SK-N-SH (cell line): ENCODE results near the gene PCIF1. TPM values are rescaled to one million over a fixed set of nuclear protein-coding genes. Genes with fewer than 3 reads are reported as not detected.

Source experiments
- CTCF ChIA-PET: fragments of 300-600, 350-600 bp; formaldehyde crosslinking; extraction: SDS; loops from one replicate; lab custom pipeline; 2021; lab: Yijun Ruan, JAX
- POLR2A ChIA-PET: fragments of 350-600 bp; sonication (Branson Sonifier 250); formaldehyde crosslinking; extraction: SDS; loops from one replicate; lab custom pipeline; 2020; ENCODE audit warnings: antibody characterized with exemption, inconsistent platforms; lab: Yijun Ruan, JAX
- DNase-seq: peaks from one replicate; pipeline ENCODE4 v3.0.0; 2012
- H2AFZ ChIP-seq: fragments of 200-600 bp; sonication (generic); 2 replicates; pipeline ENCODE4 v1.8.1; 2016; ENCODE audit warnings: antibody characterized with exemption, mild to moderate bottlenecking, low read depth
- H3F3A ChIP-seq: fragments of 200-600 bp; sonication (generic); replicated peaks from 2 replicates; pipeline ENCODE3; 2016; ENCODE audit warnings: antibody characterized with exemption, mild to moderate bottlenecking; ENCODE audit not compliant: insufficient read depth
- H3K27ac ChIP-seq, 2 experiments: fragments of 200-500 bp in 1 of 2; fragments of 200-600 bp in 1 of 2; sonication (Bioruptor generic) in 1 of 2; sonication (generic), shearing (Covaris generic) in 1 of 2; 2 replicates each; pipeline versions ENCODE4 v1.5.1 to v1.6.1; 2014 to 2016; ENCODE audit warnings: low read depth in 2 of 2, inconsistent platforms in 1 of 2, low read length in 1 of 2, mild to moderate bottlenecking in 1 of 2, mixed read lengths in 1 of 2
- H3K27me3 ChIP-seq: fragments of 200-600 bp; sonication (generic), shearing (Covaris generic); 2 replicates; pipeline ENCODE4 v1.6.1; 2016; ENCODE audit warnings: mixed run types; ENCODE audit not compliant: insufficient read depth
- H3K36me3 ChIP-seq, 2 experiments: fragments of 200-500 bp in 1 of 2; fragments of 200-600 bp in 1 of 2; sonication (Bioruptor generic) in 1 of 2; sonication (generic) in 1 of 2; replicated peaks in 1 of 2; 2 replicates each; pipeline versions ENCODE3 to v1.5.1; 2014 to 2016; ENCODE audit warnings: low read length in 1 of 2, mild to moderate bottlenecking in 1 of 2; ENCODE audit not compliant: insufficient read depth in 2 of 2, control insufficient read depth in 1 of 2
- H3K4me1 ChIP-seq, 2 experiments: fragments of 200-500 bp in 1 of 2; fragments of 200-600 bp in 1 of 2; sonication (Bioruptor generic) in 1 of 2; sonication (generic), shearing (Covaris generic) in 1 of 2; 2 replicates each; pipeline versions ENCODE4 v1.5.1 to v1.6.1; 2014 to 2016; ENCODE audit warnings: low read depth in 1 of 2, low read length in 1 of 2, mixed run types in 1 of 2; ENCODE audit not compliant: insufficient read depth in 2 of 2, control insufficient read depth in 1 of 2
- H3K4me2 ChIP-seq: fragments of 200-600 bp; sonication (generic), shearing (Covaris generic); 2 replicates; pipeline ENCODE4 v1.6.1; 2017; ENCODE audit warnings: mixed run types
- H3K4me3 ChIP-seq, 2 experiments: fragments of 200-500 bp in 1 of 2; fragments of 200-600 bp in 1 of 2; sonication (Bioruptor generic) in 1 of 2; sonication (generic), shearing (Covaris generic) in 1 of 2; 2 replicates each; pipeline versions ENCODE4 v1.5.1 to v1.8.1; 2014 to 2016; ENCODE audit warnings: low read depth in 2 of 2, inconsistent platforms in 1 of 2, low read length in 1 of 2, mild to moderate bottlenecking in 1 of 2, mixed read lengths in 1 of 2, moderate library complexity in 1 of 2
- H3K79me2 ChIP-seq: fragments of 200-600 bp; sonication (generic); 2 replicates; pipeline ENCODE4 v1.8.1; 2017; ENCODE audit warnings: mild to moderate bottlenecking; ENCODE audit not compliant: insufficient read depth
- H3K9ac ChIP-seq: fragments of 200-600 bp; sonication (generic); 2 replicates; pipeline ENCODE4 v1.6.1; 2017; ENCODE audit warnings: mixed run types
- H3K9me2 ChIP-seq: fragments of 200-600 bp; sonication (generic); 2 replicates; pipeline ENCODE4 v1.6.1; 2017; ENCODE audit warnings: mixed run types
- H3K9me3 ChIP-seq: fragments of 200-600 bp; sonication (generic); 2 replicates; pipeline ENCODE4 v1.6.1; 2017; ENCODE audit warnings: mixed run types, mild to moderate bottlenecking, moderate library complexity
- H4K20me1 ChIP-seq: fragments of 200-600 bp; sonication (generic); 2 replicates; pipeline ENCODE4 v1.6.1; 2017; ENCODE audit warnings: mild to moderate bottlenecking, mixed run types; ENCODE audit not compliant: insufficient read depth
- ELF1 ChIP-seq: IDR thresholded peaks from 2 replicates; pipeline ENCODE4 v1.4.0; 2012
- EP300 ChIP-seq, 2 experiments: IDR thresholded peaks; 2 replicates each; pipeline versions ENCODE4 v1.4.0 to v1.6.1; 2012; ENCODE audit warnings: borderline replicate concordance in 1 of 2, low read depth in 1 of 2, low read length in 1 of 2
- EZH2phosphoT487 ChIP-seq: fragments of 200-600 bp; sonication (generic); IDR thresholded peaks from 2 replicates; pipeline ENCODE4 v1.6.1; 2017; ENCODE audit warnings: low read depth, mixed run types, mild to moderate bottlenecking, antibody characterized with exemption, moderate library complexity, borderline replicate concordance
- FOSL2 ChIP-seq: IDR thresholded peaks from 2 replicates; pipeline ENCODE4 v1.4.0; 2012; ENCODE audit warnings: low read depth, mild to moderate bottlenecking, moderate library complexity, borderline replicate concordance
- FOXJ3 ChIP-seq: sonication (generic); formaldehyde crosslinking; IDR thresholded peaks from 2 replicates; pipeline ENCODE4 v1.5.1; 2020; ENCODE audit warnings: mild to moderate bottlenecking, missing genetic modification reagents
- FOXM1 ChIP-seq: IDR thresholded peaks from 2 replicates; pipeline ENCODE4 v1.4.0; 2012; ENCODE audit warnings: low read depth, mild to moderate bottlenecking
- IRF3 ChIP-seq: fragments of 150-350 bp; IDR thresholded peaks from 2 replicates; pipeline ENCODE4 v1.6.1; 2016; ENCODE audit warnings: mild to moderate bottlenecking, low read depth, low read length
- JUND ChIP-seq: IDR thresholded peaks from 2 replicates; pipeline ENCODE4 v1.4.0; 2012
- MEF2A ChIP-seq: IDR thresholded peaks from 2 replicates; pipeline ENCODE4 v1.4.0; 2012; ENCODE audit warnings: low read depth, borderline replicate concordance
- NFIC ChIP-seq: IDR thresholded peaks from 2 replicates; pipeline ENCODE4 v1.4.0; 2012; ENCODE audit warnings: borderline replicate concordance
- POLR2AphosphoS5 ChIP-seq: IDR thresholded peaks from 2 replicates; pipeline ENCODE4 v1.6.1; 2012; ENCODE audit warnings: low read depth, low read length
- RAD21 ChIP-seq: IDR thresholded peaks from 2 replicates; pipeline ENCODE4 v1.6.1; 2012; ENCODE audit warnings: mild to moderate bottlenecking, low read length
- RCOR1 ChIP-seq: fragments of 150-350 bp; IDR thresholded peaks from 2 replicates; pipeline ENCODE4 v1.6.1; 2017; ENCODE audit warnings: antibody characterized with exemption, low read length
- RXRA ChIP-seq: IDR thresholded peaks from 2 replicates; pipeline ENCODE4 v1.4.0; 2012; ENCODE audit warnings: low read depth, mild to moderate bottlenecking, borderline replicate concordance
- SMC3 ChIP-seq: IDR thresholded peaks from 2 replicates; pipeline ENCODE4 v1.6.1; 2012; ENCODE audit warnings: low read depth, low read length, improper control_type of control experiment
- TAF1 ChIP-seq: IDR thresholded peaks from 2 replicates; pipeline ENCODE4 v1.6.1; 2012; ENCODE audit warnings: low read depth, mild to moderate bottlenecking, low read length, moderate library complexity, borderline replicate concordance
- TCF12 ChIP-seq: IDR thresholded peaks from 2 replicates; pipeline ENCODE4 v1.4.0; 2012
- TEAD4 ChIP-seq: IDR thresholded peaks from 2 replicates; pipeline ENCODE4 v1.4.0; 2012; ENCODE audit warnings: mild to moderate bottlenecking, borderline replicate concordance; ENCODE audit not compliant: insufficient read depth
- WGBS: methylation state at CpG from one replicate; pipeline ENCODE4 v1.1.6; 2017; ENCODE audit warnings: low lambda C conversion rate; 5-methylcytosine and 5-hydroxymethylcytosine counted together
- polyA plus RNA-seq, 3 experiments: library from polyadenylated mRNA; depleted of rRNA; stranded (reverse); fragments of >200 nt; gene quantifications; 2 replicates each; pipeline ENCODE4 v1.2.3, GENCODE V29; 2012
- TF ChIP-seq, protein P1 (sequence below): IDR thresholded peaks from 2 replicates; pipeline ENCODE4 v1.4.0; 2012; ENCODE audit warnings: low read depth
- TF ChIP-seq, protein P2 (sequence below): IDR thresholded peaks from 2 replicates; pipeline ENCODE4 v1.4.0; 2012; ENCODE audit warnings: low read depth, borderline replicate concordance
- TF ChIP-seq, protein P3 (sequence below): IDR thresholded peaks from 2 replicates; pipeline ENCODE4; 2012
- TF ChIP-seq, protein P4 (sequence below): fragments of 200-600 bp; sonication (generic); IDR thresholded peaks from 2 replicates; pipeline ENCODE4 v1.6.1; 2017; ENCODE audit warnings: antibody characterized with exemption, mild to moderate bottlenecking, moderate library complexity

PCIF1 gene
- polyA plus RNA-seq, 1 of the 3 experiments (the other 2 are of a cell fraction): 23.1 TPM

DNA sequence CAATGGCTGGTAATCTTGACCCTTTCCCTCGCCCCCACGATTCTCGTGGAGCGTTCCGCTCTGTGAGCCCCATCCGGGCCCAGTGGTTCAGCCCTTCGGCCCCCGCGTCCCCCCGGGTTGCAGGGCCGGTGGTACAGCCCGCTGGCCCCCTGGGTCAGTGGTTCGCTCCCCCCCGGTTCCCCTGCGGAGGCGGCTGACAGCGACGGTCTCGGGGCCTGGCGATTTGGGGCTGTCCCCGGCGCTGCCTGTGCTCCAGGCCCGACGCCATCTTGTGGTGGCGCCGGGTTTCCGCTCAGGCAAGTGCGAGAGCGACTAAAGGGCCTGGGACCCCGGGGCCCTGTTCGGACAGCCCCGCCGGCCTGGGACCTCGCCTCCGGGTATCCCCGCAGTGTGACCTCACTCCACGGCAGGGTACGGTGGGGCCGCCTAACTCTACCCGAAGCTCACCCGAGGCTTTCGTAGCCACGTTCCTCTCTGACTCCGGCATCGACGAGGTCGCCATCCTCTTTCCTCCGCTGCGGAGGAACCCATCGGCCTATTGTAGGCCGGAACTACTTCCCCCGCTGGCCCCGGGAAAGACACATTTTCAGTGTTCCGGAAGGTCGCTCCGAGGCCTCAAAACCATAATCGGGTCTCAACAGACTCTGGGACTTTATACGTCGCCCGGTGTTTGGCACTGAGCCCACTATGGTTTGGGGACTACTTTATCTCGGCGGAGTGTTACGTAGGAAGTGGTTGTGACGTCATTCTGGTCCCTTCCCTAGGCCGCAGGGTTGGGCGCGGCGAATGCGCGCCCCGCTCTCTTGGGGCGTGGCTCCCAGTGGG, 37.4 kb downstream of the PCIF1 start, which contains the start of gene ZNF335:
Gene ZNF335, minus strand, starts transcription at position 529 of the 825 bp plus-strand sequence. CDS start 793 bp downstream, outside the sequence.
- ChIA-PET POLR2A (interaction anchor here (1.2 to 2.3 kb wide), 4 partner anchors 11 to 82 kb away, joined by 3 to 18 read pairs (median 5); partner anchors contain the start of gene PCIF1), CTCF (interaction anchor here (0.8 to 8.7 kb wide), 7 partner anchors 9 to 466 kb away, joined by 3 to 60 read pairs (median 3); no protein-coding TSS in a partner anchor)
- peak; percentile 99 for DNase-seq
- peak within 1 kb of the TSS; percentile 99 to 100 for H3K27ac ChIP-seq
- H3K79me2 ChIP-seq: peaks cover 32% of the 10 kb centered on the region
- no peaks in the 10 kb centered on the region for H3K9me2 ChIP-seq
- peaks cover 13 to 20% of the 10 kb centered on the region in 2 experiments for H3K36me3 ChIP-seq
- H3K27me3 ChIP-seq: no peaks in the 10 kb centered on the region
- H4K20me1 ChIP-seq: no peaks in the 10 kb centered on the region
- H3K9ac ChIP-seq: peak within 1 kb of the TSS; percentile 100
- peaks cover 12% of the 10 kb centered on the region for H3F3A ChIP-seq
- H3K9me3 ChIP-seq: no peaks in the 10 kb centered on the region
- H3K4me2 ChIP-seq: peak within 1 kb of the TSS; percentile 97
- H3K4me1 ChIP-seq: peaks cover 9 to 16% of the 10 kb centered on the region in 2 experiments; a peak in 2 of 4 replicates
- 2% methylated on average over 27 of the region's 72 CpGs for WGBS
- H3K4me3 ChIP-seq: peak within 1 kb of the TSS; percentile 74 to 89
- H2AFZ ChIP-seq: peak within 1 kb of the TSS; percentile 96
- TF ChIP-seq, protein P1, sequence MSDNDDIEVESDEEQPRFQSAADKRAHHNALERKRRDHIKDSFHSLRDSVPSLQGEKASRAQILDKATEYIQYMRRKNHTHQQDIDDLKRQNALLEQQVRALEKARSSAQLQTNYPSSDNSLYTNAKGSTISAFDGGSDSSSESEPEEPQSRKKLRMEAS: peak; percentile 6
- TF ChIP-seq TAF1: 0 out of 2 replicates have a peak, but pooled peaks have one; percentile 46
- no peak for TF ChIP-seq EZH2phosphoT487
- TF ChIP-seq JUND: 0 out of 2 replicates have a peak, but pooled peaks have one; percentile 61
- TF ChIP-seq ELF1: peak; percentile 74
- TF ChIP-seq FOXM1: no peak
- TF ChIP-seq, protein P2, sequence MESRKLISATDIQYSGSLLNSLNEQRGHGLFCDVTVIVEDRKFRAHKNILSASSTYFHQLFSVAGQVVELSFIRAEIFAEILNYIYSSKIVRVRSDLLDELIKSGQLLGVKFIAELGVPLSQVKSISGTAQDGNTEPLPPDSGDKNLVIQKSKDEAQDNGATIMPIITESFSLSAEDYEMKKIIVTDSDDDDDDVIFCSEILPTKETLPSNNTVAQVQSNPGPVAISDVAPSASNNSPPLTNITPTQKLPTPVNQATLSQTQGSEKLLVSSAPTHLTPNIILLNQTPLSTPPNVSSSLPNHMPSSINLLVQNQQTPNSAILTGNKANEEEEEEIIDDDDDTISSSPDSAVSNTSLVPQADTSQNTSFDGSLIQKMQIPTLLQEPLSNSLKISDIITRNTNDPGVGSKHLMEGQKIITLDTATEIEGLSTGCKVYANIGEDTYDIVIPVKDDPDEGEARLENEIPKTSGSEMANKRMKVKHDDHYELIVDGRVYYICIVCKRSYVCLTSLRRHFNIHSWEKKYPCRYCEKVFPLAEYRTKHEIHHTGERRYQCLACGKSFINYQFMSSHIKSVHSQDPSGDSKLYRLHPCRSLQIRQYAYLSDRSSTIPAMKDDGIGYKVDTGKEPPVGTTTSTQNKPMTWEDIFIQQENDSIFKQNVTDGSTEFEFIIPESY: no peak
- TF ChIP-seq TEAD4: no peak
- peak in 1 of 2 experiments; percentile 44; a peak in 1 of 4 replicates for TF ChIP-seq EP300 (IDR thresholded peaks at IDR 0.05; ENCODE audit: borderline replicate concordance in 1 of 2, low read depth in 1 of 2, low read length in 1 of 2)
- TF ChIP-seq POLR2AphosphoS5: no peak; the same call in 1 of the 2 replicates
- no peak for TF ChIP-seq FOXJ3 (CRISPR knock-in tag)
- TF ChIP-seq MEF2A: no peak
- no peak for TF ChIP-seq IRF3
- no peak for TF ChIP-seq RCOR1
- TF ChIP-seq FOSL2: peak; percentile 38; the same call in 1 of the 2 replicates
- 0 out of 2 replicates have a peak, but pooled peaks have one; percentile 5 for TF ChIP-seq TCF12
- no peak for TF ChIP-seq RAD21
- TF ChIP-seq, protein P3, sequence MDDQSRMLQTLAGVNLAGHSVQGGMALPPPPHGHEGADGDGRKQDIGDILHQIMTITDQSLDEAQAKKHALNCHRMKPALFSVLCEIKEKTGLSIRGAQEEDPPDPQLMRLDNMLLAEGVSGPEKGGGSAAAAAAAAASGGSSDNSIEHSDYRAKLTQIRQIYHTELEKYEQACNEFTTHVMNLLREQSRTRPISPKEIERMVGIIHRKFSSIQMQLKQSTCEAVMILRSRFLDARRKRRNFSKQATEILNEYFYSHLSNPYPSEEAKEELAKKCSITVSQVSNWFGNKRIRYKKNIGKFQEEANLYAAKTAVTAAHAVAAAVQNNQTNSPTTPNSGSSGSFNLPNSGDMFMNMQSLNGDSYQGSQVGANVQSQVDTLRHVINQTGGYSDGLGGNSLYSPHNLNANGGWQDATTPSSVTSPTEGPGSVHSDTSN: peak; percentile 89
- TF ChIP-seq SMC3: no peak
- TF ChIP-seq RXRA: no peak; the same call in 1 of the 2 replicates
- TF ChIP-seq NFIC: peak; percentile 41; the same call in 1 of the 2 replicates
- TF ChIP-seq, protein P4, sequence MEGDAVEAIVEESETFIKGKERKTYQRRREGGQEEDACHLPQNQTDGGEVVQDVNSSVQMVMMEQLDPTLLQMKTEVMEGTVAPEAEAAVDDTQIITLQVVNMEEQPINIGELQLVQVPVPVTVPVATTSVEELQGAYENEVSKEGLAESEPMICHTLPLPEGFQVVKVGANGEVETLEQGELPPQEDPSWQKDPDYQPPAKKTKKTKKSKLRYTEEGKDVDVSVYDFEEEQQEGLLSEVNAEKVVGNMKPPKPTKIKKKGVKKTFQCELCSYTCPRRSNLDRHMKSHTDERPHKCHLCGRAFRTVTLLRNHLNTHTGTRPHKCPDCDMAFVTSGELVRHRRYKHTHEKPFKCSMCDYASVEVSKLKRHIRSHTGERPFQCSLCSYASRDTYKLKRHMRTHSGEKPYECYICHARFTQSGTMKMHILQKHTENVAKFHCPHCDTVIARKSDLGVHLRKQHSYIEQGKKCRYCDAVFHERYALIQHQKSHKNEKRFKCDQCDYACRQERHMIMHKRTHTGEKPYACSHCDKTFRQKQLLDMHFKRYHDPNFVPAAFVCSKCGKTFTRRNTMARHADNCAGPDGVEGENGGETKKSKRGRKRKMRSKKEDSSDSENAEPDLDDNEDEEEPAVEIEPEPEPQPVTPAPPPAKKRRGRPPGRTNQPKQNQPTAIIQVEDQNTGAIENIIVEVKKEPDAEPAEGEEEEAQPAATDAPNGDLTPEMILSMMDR: peak; percentile 20
